HUES6 (cell line): Measurements from ENCODE around the gene FIS1.

Experiments used
- H3K27ac ChIP-seq: 2 replicates; pipeline ENCODE4 v1.7.0; 2013; ENCODE audit warnings: low read depth, mild to moderate bottlenecking, low read length, inconsistent platforms
- H3K27me3 ChIP-seq: 2 replicates; pipeline ENCODE4 v1.6.1; 2013; ENCODE audit warnings: low read length; ENCODE audit not compliant: control insufficient read depth, insufficient read depth
- H3K36me3 ChIP-seq: 2 replicates; pipeline ENCODE4 v1.6.1; 2013; ENCODE audit warnings: low read length; ENCODE audit not compliant: control insufficient read depth, insufficient read depth
- H3K4me1 ChIP-seq: 2 replicates; pipeline ENCODE4 v1.6.1; 2013; ENCODE audit warnings: low read length; ENCODE audit not compliant: control insufficient read depth, insufficient read depth
- H3K4me3 ChIP-seq: 2 replicates; pipeline ENCODE4 v1.5.1; 2013; ENCODE audit warnings: low read depth, low read length
- H3K9ac ChIP-seq: one replicate; pipeline ENCODE4 v1.6.1; 2013; ENCODE audit warnings: mild to moderate bottlenecking, low read length
- H3K9me3 ChIP-seq: 2 replicates; pipeline ENCODE4 v1.6.1; 2013; ENCODE audit warnings: low read depth, low read length; ENCODE audit not compliant: control insufficient read depth, insufficient read depth

Gene FIS1

GRCh38 chr7:101238226-101239182 lies 6.4 kb downstream of the FIS1 start:
- no peak overlapping the region for H3K27ac ChIP-seq
- H3K9me3 ChIP-seq: no peaks in the 10 kb centered on the region
- H3K4me1 ChIP-seq: peaks cover 21% of the 10 kb centered on the region
- no peaks in the 10 kb centered on the region for H3K27me3 ChIP-seq
- H3K4me3 ChIP-seq: no peak overlapping the region
- peaks cover 41% of the 10 kb centered on the region for H3K36me3 ChIP-seq
- no peak overlapping the region for H3K9ac ChIP-seq

GRCh38 chr7:101237206-101238067 lies 7.4 kb downstream of the FIS1 start, which contains the start of gene CLDN15:
Gene CLDN15 (minus strand): TSS chr7:101237802. CDS start chr7:101237581, 221 bp downstream.
- H3K4me1 ChIP-seq: peaks cover 26% of the 10 kb centered on the region
- no peaks in the 10 kb centered on the region for H3K9me3 ChIP-seq
- no peak within 1 kb of the TSS for H3K27ac ChIP-seq
- no peak within 1 kb of the TSS for H3K9ac ChIP-seq
- peaks cover 36% of the 10 kb centered on the region for H3K36me3 ChIP-seq
- no peak within 1 kb of the TSS for H3K4me3 ChIP-seq
- H3K27me3 ChIP-seq: no peaks in the 10 kb centered on the region

- Histone ChIP-seq H3K27me3 (no peaks in the 10 kb centered on the region), H3K4me3 (no peak overlapping the region), H3K27ac (no peak overlapping the region), H3K36me3 (peaks cover 36% of the 10 kb centered on the region), H3K9me3 (no peaks in the 10 kb centered on the region), H3K9ac (no peak overlapping the region), H3K4me1 (peaks cover 33% of the 10 kb centered on the region)
Measured at GRCh38 chr7:101236292-101236835, 8.5 kb downstream of the FIS1 start.

GRCh38 chr7:101235522-101235921 lies 9.4 kb downstream of the FIS1 start:
- H3K9ac ChIP-seq: no peak overlapping the region
- no peaks in the 10 kb centered on the region for H3K27me3 ChIP-seq
- H3K4me1 ChIP-seq: peaks cover 33% of the 10 kb centered on the region
- no peaks in the 10 kb centered on the region for H3K9me3 ChIP-seq
- no peak overlapping the region for H3K27ac ChIP-seq
- peaks cover 30% of the 10 kb centered on the region for H3K36me3 ChIP-seq
- no peak overlapping the region for H3K4me3 ChIP-seq

GRCh38 chr7:101235050-101235449 lies 9.8 kb downstream of the FIS1 start:
- Histone ChIP-seq H3K27me3 (no peaks in the 10 kb centered on the region), H3K27ac (no peak overlapping the region), H3K9me3 (no peaks in the 10 kb centered on the region), H3K9ac (no peak overlapping the region), H3K36me3 (peaks cover 25% of the 10 kb centered on the region), H3K4me1 (peaks cover 33% of the 10 kb centered on the region), H3K4me3 (no peak overlapping the region)

- no peaks in the 10 kb centered on the region for H3K9me3 ChIP-seq
- no peak overlapping the region for H3K4me3 ChIP-seq
- H3K36me3 ChIP-seq: peaks cover 21% of the 10 kb centered on the region
- H3K4me1 ChIP-seq: peaks cover 33% of the 10 kb centered on the region
- no peak overlapping the region for H3K9ac ChIP-seq
- no peaks in the 10 kb centered on the region for H3K27me3 ChIP-seq
- H3K27ac ChIP-seq: no peak overlapping the region
Measured at GRCh38 chr7:101234636-101235035, 10.2 kb downstream of the FIS1 start.

- Histone ChIP-seq H3K36me3 (peaks cover 17% of the 10 kb centered on the region), H3K27me3 (no peaks in the 10 kb centered on the region), H3K9ac (no peak overlapping the region), H3K9me3 (no peaks in the 10 kb centered on the region), H3K4me3 (no peak overlapping the region), H3K4me1 (peaks cover 29% of the 10 kb centered on the region), H3K27ac (no peak overlapping the region)
Measured at GRCh38 chr7:101233907-101234547, 10.9 kb downstream of the FIS1 start.

- Histone ChIP-seq H3K4me1 (peaks cover 15% of the 10 kb centered on the region), H3K4me3 (peak overlapping the region; percentile 82), H3K27ac (0 out of 2 replicates have a peak overlapping the region, but pooled peaks have one; percentile 40), H3K9me3 (no peaks in the 10 kb centered on the region), H3K27me3 (no peaks in the 10 kb centered on the region), H3K36me3 (peaks cover 10% of the 10 kb centered on the region), H3K9ac (peak overlapping the region; percentile 57)
Measured at GRCh38 chr7:101232141-101232850, 12.6 kb downstream of the FIS1 start.

- Histone ChIP-seq H3K27ac (no peak overlapping the region), H3K4me3 (peak overlapping the region; percentile 82), H3K9me3 (no peaks in the 10 kb centered on the region), H3K9ac (peak overlapping the region; percentile 57), H3K36me3 (peaks cover 6% of the 10 kb centered on the region), H3K4me1 (peaks cover 14% of the 10 kb centered on the region), H3K27me3 (no peaks in the 10 kb centered on the region)
Measured at GRCh38 chr7:101231644-101232043, 13.2 kb downstream of the FIS1 start.

- H3K4me3 ChIP-seq: no peak overlapping the region
- no peaks in the 10 kb centered on the region for H3K9me3 ChIP-seq
- H3K9ac ChIP-seq: no peak overlapping the region
- H3K27ac ChIP-seq: no peak overlapping the region
- H3K4me1 ChIP-seq: peaks cover 10% of the 10 kb centered on the region
- H3K36me3 ChIP-seq: peaks cover 27% of the 10 kb centered on the region
- no peaks in the 10 kb centered on the region for H3K27me3 ChIP-seq
Measured at GRCh38 chr7:101226721-101227120, 18.2 kb downstream of the FIS1 start.
